A549 (cell line): Measurements from ENCODE around the gene ASB2. TPM values are rescaled to one million over a fixed set of nuclear protein-coding genes. Genes with fewer than 3 reads are reported as not detected.
A peak's percentile ranks its signal among the peaks of the same experiment; 100 is the strongest.

Source experiments
- ATAC-seq, 2 experiments: fragments of 200-7000 bp in 1 of 2; fragments of >200 bp in 1 of 2; cut with Nextera tagmentation in 1 of 2; cut with Tn5 transposase in 1 of 2; 3 replicates each; pipeline versions ENCODE4 v1.8.0 to v1.9.1; 2018 to 2020; ENCODE audit warnings: mild to moderate bottlenecking in 1 of 2, moderate library complexity in 1 of 2
- CTCF ChIA-PET: fragments of 300-600 bp; sonication (Branson Sonifier 250); formaldehyde crosslinking; extraction: SDS; loops from one replicate; lab custom pipeline; 2021; ENCODE audit warnings: antibody characterized with exemption, inconsistent platforms; lab: Yijun Ruan, JAX
- POLR2A ChIA-PET: fragments of 350-600 bp; formaldehyde crosslinking; extraction: SDS; loops from one replicate; lab custom pipeline; 2021; ENCODE audit warnings: antibody characterized with exemption, inconsistent platforms; lab: Yijun Ruan, JAX
- DNase-seq, 2 experiments: peaks; one replicate each; pipeline versions ENCODE4 v3.0.0 to v3.0.0-alpha.2; 2011 to 2016; ENCODE audit warnings: low read depth in 1 of 2, low spot score in 1 of 2
- FAIRE-seq: peaks from 2 replicates; lab custom pipeline; 2011; peaks lifted over from hg19 to GRCh38; lab: Jason Lieb, UNC
- H3K27ac ChIP-seq, 2 experiments: fragments of >200 bp; sonication (Bioruptor Twin); formaldehyde crosslinking; 3 replicates each; pipeline ENCODE4 v1.5.1; 2016 to 2017
- H3K4me1 ChIP-seq: fragments of >200 bp; sonication (Bioruptor Twin); formaldehyde crosslinking; 3 replicates; pipeline ENCODE4 v1.6.1; 2016
- H3K4me2 ChIP-seq: fragments of >200 bp; sonication (Bioruptor Twin); formaldehyde crosslinking; 3 replicates; pipeline ENCODE4 v1.6.1; 2016
- H3K4me3 ChIP-seq: fragments of >200 bp; sonication (Bioruptor Twin); formaldehyde crosslinking; 3 replicates; pipeline ENCODE4 v1.5.1; 2016
- H3K9me3 ChIP-seq: fragments of >200 bp; sonication (Bioruptor Twin); formaldehyde crosslinking; 3 replicates; pipeline ENCODE4 v1.6.1; 2016
- EHMT2 ChIP-seq: fragments of 200-600 bp; sonication (generic); IDR thresholded peaks from 2 replicates; pipeline ENCODE4 v1.6.1; 2016; ENCODE audit warnings: antibody characterized with exemption, low read depth, mild to moderate bottlenecking, moderate library complexity
- HES2 ChIP-seq: fragments of >200 bp; sonication (Bioruptor Twin); formaldehyde crosslinking; IDR thresholded peaks from 2 replicates; pipeline ENCODE4 v1.6.1; 2016
- HEYL ChIP-seq: fragments of 250-450 bp; sonication (Bioruptor Pico); IDR thresholded peaks from 2 replicates; pipeline ENCODE4 v1.8.0; 2021; ENCODE audit warnings: mild to moderate bottlenecking, moderate library complexity
- HOXB5 ChIP-seq: fragments of 250-450 bp; sonication (Bioruptor Pico); IDR thresholded peaks from 2 replicates; pipeline ENCODE4 v1.5.0; 2020; ENCODE audit warnings: mild to moderate bottlenecking, moderate library complexity
- MAFK ChIP-seq: fragments of 450-650 bp; IDR thresholded peaks from 2 replicates; pipeline ENCODE4 v1.6.1; 2014; ENCODE audit not compliant: partially characterized antibody
- MYC ChIP-seq: IDR thresholded peaks from 2 replicates; pipeline ENCODE4 v1.6.1; 2012; ENCODE audit warnings: mild to moderate bottlenecking, inconsistent platforms, low read length, improper control_type of control experiment, borderline replicate concordance
- POLR2AphosphoS2 ChIP-seq: conservative IDR thresholded peaks from 2 replicates; pipeline ENCODE4 v1.6.1; 2012; ENCODE audit warnings: low read length, improper control_type of control experiment, inconsistent platforms
- RCOR1 ChIP-seq: fragments of 150-350 bp; IDR thresholded peaks from 2 replicates; pipeline ENCODE4 v1.6.1; 2014; ENCODE audit warnings: antibody characterized with exemption, low read length, low read depth
- REST ChIP-seq: fragments of 200-600 bp; sonication (generic); IDR thresholded peaks from 2 replicates; pipeline ENCODE4 v1.6.1; 2016; ENCODE audit warnings: antibody characterized with exemption, mild to moderate bottlenecking, moderate library complexity
- RNF2 ChIP-seq: fragments of 200-600 bp; sonication (generic); IDR thresholded peaks from 2 replicates; pipeline ENCODE4 v1.6.1; 2016; ENCODE audit warnings: low read depth, mild to moderate bottlenecking, antibody characterized with exemption, moderate library complexity, borderline replicate concordance
- ZFP36 ChIP-seq: fragments of 450-650 bp; IDR thresholded peaks from 2 replicates; pipeline ENCODE4 v1.6.1; 2014; ENCODE audit warnings: borderline replicate concordance; ENCODE audit not compliant: partially characterized antibody
- ZSCAN20 ChIP-seq: fragments of 250-450 bp; sonication (Bioruptor Pico); IDR thresholded peaks from 2 replicates; pipeline ENCODE4 v1.8.0; 2022; ENCODE audit warnings: mild to moderate bottlenecking, moderate library complexity
- WGBS: methylation state at CpG from one replicate; pipeline ENCODE4 v1.1.6; 2017; ENCODE audit errors: missing lambda C conversion rate; 5-methylcytosine and 5-hydroxymethylcytosine counted together
- polyA plus RNA-seq, 4 experiments: library from polyadenylated mRNA; depleted of rRNA in 3 of 4; stranded (reverse); fragments of >200 nt; fragmentation: RNase III in 1 of 4; extraction: RNeasy Plus Mini Kit Qiagen cat#74134 plus additional on column Dnase treatment in 1 of 4; gene quantifications; 2 replicates in 3 of 4; 3 replicates in 1 of 4; pipeline ENCODE4 v1.2.3, GENCODE V29; 2011 to 2017
- TF ChIP-seq, protein P1 (sequence below): fragments of 250-450 bp; sonication (Bioruptor Pico); IDR thresholded peaks from 2 replicates; pipeline ENCODE4 v1.5.0; 2020; ENCODE audit warnings: low read depth, mild to moderate bottlenecking, moderate library complexity

ASB2 gene
- polyA plus RNA-seq, 2 of the 4 experiments (the other 2 are of a cell fraction) = 0.03 to 0.10 TPM

DNA sequence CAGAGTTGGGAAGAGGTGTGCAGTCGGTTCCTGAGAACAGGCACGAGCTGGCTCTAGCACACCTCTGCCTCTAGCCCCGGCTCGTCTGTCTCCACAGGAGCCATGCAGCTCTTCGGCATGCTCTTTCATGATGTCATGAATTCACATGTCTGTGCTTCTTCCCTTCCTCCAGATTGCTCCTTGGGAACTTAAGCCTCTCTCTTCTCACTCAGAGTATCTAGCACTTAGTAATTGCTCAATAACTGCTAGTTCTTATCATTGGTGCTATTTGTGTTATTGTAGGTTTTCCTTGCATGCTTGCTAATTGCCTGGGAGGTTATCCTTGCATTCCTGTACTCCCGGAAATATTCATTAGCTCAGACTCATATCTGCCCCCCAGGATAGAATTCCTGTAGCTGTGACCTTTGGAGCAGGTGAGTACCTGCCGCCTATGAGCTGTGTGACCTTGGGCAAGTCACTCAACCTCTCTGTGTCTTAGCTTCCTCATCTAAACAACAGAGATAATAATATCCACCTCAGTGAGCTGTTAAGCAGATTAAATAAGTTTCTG lies 29.8 kb downstream of the ASB2 start:
- 75% methylated on average over 7 of the region's 7 CpGs for WGBS
- TF ChIP-seq, protein P1, sequence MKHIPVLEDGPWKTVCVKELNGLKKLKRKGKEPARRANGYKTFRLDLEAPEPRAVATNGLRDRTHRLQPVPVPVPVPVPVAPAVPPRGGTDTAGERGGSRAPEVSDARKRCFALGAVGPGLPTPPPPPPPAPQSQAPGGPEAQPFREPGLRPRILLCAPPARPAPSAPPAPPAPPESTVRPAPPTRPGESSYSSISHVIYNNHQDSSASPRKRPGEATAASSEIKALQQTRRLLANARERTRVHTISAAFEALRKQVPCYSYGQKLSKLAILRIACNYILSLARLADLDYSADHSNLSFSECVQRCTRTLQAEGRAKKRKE = no peak
- TF ChIP-seq ZFP36 = peak; percentile 46
- H3K4me3 ChIP-seq = no peak overlapping the region
- 0 out of 3 replicates have a peak overlapping the region, but pooled peaks have one; percentile 12 for H3K4me2 ChIP-seq
- H3K9me3 ChIP-seq = no peaks in the 10 kb centered on the region
- ChIA-PET POLR2A (no interaction called here), CTCF (interaction anchor here (0.7 to 29.6 kb wide), 6 partner anchors 6 to 190 kb away, joined by 3 to 601 read pairs (median 36); partner anchors contain the start of genes ASB2 and CCDC197)
- DNase-seq (no peak), FAIRE-seq (no peak), ATAC-seq (no peak; a peak in 1 of 6 replicates)
- peaks cover 17% of the 10 kb centered on the region for H3K4me1 ChIP-seq
- peak overlapping the region in 1 of 2 experiments; percentile 52; a peak in 2 of 6 replicates for H3K27ac ChIP-seq

- WGBS = 26% methylated on average over 6 of the region's 6 CpGs
- ATAC-seq (peak in 1 of 2 experiments; percentile 50; a peak in 2 of 6 replicates), DNase-seq (no peak), FAIRE-seq (no peak)
- Histone ChIP-seq H3K4me1 (peaks cover 22% of the 10 kb centered on the region), H3K4me3 (no peak overlapping the region), H3K9me3 (no peaks in the 10 kb centered on the region), H3K27ac (peak overlapping the region in 1 of 2 experiments; percentile 52; a peak in 2 of 6 replicates), H3K4me2 (0 out of 3 replicates have a peak overlapping the region, but pooled peaks have one; percentile 12)
- TF ChIP-seq MYC = no peak
- TF ChIP-seq MAFK = no peak
- no peak for TF ChIP-seq HES2
- no peak for TF ChIP-seq ZSCAN20 (CRISPR knock-in tag)
- no peak for TF ChIP-seq HEYL
- no peak for TF ChIP-seq HOXB5
- ChIA-PET POLR2A (no interaction called here), CTCF (interaction anchor here (1.3 to 29.6 kb wide), 4 partner anchors 10 to 190 kb away, joined by 5 to 601 read pairs (median 203); partner anchors contain the start of genes ASB2 and CCDC197)
Observed at GRCh38 chr14:93946104-93946503, 30.3 kb downstream of the ASB2 start.

- CTCF ChIA-PET = interaction anchor here (1.3 to 29.6 kb wide), 4 partner anchors 9 to 56 kb away, joined by 3 to 601 read pairs (median 202); partner anchors contain the start of genes ASB2, CCDC197 and FAM181A
- no peak for TF ChIP-seq POLR2AphosphoS2
- no peak for TF ChIP-seq REST
- TF ChIP-seq RCOR1 = no peak
- TF ChIP-seq HES2 = no peak
- TF ChIP-seq RNF2 = no peak
- no peak for TF ChIP-seq EHMT2
- TF ChIP-seq, all 56 proteins: peak for 0
- ATAC-seq = no peak
Observed at GRCh38 chr14:93945070-93945399, 31.3 kb downstream of the ASB2 start.

More at GRCh38 chr14:93945070-93945399, 31.3 kb downstream of the ASB2 start:
- no peak for DNase-seq
- Histone ChIP-seq H3K4me2 (no peak overlapping the region), H3K9me3 (no peaks in the 10 kb centered on the region), H3K4me3 (no peak overlapping the region), H3K4me1 (peaks cover 25% of the 10 kb centered on the region), H3K27ac (no peak overlapping the region)
- 84% methylated on average over 5 of the region's 5 CpGs for WGBS
- POLR2A ChIA-PET = no interaction called here
- FAIRE-seq = no peak
